Activated T-helper 1 cell treated with Interleukin-2 at 50 U/mL for 16 hours (primary cell): Measurements from ENCODE around the gene PRKN.
"Not testable (repeated sequence)": the region's sequence is repeated elsewhere in the genome, so short reads cannot be mapped to it uniquely, and the experiment has no call there.

ENCODE experiments used
- DNase-seq: peaks from one replicate; pipeline ENCODE4 v3.0.0-alpha.2; 2020; ENCODE audit warnings: low read depth

Gene PRKN

DNA sequence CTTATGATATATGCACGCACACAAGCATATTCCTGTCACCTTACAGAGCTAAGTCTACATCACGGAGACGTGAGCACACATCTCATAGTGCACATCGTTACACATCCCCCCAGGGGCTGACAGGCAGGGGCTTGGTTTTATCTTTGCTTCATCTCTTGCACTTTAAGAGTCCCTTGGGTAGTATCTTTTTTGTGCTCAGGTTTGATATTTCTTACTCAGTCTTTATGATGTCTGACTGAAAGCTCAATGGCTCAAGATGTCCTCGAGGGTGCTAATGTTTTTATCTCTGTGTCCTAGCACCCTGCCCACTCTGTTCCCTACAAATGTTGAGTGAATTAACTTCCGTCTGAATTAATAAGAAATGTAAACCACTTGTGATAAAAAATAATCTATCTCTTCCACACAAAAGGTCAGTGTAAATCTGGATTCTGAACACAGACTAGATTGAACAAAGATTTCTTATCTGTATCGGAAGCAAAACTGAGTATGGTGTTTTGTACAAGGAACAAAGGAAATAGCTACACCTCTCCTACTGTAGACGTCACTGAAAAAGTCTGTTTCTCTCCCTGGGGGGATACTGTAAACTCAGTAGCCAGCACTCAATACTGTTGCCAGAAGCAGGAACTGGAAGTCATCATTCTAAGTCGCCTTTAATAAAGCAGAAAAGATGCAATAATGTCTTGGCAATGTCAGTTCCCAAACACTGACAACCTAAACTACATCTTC, 195.1 kb downstream of the PRKN start:
- no peak for DNase-seq

DNA sequence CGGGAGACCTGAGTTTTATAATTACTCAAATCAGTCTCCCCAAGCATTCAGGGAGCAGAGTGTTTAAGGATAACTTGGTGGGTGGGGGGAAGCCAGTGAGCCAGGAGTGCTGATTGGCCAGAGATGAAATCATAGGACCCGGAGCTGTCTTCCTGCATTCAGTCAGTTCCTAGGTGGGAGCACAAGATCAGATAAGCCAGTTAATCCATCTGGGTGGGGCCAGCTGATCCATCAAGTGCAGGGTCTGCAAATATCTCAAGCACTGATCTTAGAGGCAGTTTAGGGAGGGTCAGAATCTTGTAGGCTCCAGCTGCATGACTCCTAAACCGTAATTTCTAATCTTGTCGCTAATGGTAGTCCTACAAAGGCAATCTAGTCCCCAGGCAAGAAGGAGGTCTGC, 196.2 kb downstream of the PRKN start:
- DNase-seq: not testable (repeated sequence)

DNA sequence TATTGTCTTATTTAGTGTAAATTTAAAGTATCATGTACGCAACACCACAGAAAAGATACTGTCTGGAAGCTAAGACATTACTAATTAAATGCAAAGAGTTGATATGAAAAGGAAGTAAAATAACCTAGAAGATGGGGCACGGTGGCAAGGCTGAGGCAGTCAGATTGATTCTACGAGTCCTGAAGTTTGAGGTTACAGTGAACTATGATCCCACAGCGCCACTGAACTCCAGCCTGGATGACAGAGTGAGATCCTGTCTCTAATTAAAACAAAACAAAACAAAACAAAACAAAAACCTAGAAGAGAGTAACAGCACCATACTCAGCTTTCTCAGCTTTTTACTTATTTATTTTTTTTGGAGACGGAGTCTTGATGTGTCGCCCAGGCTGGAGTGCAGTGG, 199.0 kb downstream of the PRKN start:
- no peak for DNase-seq

DNA sequence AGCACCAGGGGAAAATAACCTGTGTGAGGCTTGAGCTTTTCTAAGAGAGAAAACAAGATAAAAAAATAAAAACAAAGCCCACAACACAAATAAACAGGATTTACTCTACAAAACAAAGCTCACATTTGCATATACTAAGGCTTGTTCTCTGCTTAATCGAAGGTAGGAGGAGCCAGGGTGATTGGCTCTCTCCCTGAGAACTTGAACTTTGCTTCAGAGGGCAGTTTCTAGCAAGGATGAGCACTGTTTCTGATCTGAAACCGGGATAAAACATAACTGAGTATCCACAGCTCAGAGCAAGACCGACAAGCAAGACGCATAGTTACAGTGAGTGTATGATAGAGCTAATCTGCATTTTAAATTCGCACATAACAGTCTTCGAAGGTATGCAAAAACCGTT, 200.6 kb downstream of the PRKN start:
- DNase-seq: no peak

DNA sequence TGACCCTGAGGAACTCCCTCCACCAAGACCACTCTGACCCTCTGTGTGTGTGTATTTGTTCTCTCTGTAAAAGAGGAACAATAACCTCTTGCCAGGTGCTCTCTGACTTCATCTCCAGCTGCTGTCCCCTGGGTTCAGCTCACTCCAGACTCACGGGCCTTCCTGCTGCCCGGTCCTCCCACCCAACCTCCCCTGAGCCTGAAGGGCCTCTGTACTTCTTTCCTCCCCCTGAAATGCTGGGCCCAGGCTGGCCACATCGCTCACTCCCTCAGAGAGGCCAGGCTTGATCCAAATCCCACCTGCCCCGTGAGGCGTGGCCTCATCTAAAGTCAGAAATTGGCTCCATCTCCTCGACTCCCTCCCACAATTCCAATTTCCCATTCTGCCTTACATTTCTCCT, 202.4 kb downstream of the PRKN start:
- no peak for DNase-seq

DNA sequence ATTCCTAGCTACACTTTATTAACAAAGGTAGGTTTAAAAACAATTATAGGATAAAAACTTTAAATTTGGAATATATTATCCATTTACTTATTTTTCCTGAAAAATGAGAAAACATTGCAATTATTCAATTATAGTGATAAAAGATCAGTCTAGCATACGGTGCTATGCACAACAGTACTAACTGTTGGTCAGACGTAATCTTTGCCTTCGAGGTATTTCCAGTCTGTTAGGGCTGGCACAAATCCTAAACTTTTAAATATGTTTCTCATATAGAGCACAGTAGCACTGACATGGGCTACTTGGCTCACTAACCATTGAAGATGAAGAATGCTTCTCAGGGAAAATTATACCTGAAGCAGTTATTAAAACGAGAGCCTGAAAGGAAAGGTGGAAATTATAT, 214.8 kb downstream of the PRKN start:
- no peak for DNase-seq

DNA sequence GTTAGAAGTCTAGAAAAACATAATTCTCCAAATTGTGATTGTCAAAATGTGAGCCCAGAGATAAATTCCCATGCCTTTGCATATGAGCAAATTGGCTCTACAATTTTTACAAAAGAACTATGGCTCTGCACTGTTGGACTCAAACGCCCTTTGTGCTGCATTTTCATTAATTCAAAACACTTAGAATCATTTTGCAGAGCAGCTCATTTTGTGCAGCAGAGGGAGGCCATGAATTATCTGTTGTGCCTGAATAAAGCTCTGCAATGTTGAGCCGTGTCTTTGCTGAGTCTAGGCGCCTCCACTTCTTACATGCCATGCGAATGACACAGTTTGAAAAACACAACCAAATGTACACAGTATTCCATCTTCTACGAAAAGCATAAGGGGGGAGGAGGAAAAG, 230.2 kb downstream of the PRKN start:
- DNase-seq: no peak

DNA sequence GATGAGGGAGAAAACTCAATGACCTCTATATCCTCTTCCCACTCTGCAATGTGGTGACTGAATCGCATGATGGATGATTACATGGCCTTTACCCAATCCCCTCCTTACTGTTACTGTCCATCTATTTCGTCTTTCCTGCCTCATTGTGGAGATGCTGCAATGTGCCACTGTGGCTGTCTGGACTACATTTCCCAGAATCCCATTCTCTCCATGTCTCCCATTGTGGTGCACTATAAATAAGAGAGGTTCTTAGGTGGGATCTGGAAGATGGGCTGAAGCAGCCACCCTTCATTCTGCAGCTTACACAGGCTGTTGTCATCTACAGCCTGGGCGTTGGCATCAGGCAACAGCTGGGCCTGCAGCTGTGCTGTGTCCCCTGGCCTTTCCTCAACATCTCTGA, 233.6 kb downstream of the PRKN start:
- DNase-seq: no peak

DNA sequence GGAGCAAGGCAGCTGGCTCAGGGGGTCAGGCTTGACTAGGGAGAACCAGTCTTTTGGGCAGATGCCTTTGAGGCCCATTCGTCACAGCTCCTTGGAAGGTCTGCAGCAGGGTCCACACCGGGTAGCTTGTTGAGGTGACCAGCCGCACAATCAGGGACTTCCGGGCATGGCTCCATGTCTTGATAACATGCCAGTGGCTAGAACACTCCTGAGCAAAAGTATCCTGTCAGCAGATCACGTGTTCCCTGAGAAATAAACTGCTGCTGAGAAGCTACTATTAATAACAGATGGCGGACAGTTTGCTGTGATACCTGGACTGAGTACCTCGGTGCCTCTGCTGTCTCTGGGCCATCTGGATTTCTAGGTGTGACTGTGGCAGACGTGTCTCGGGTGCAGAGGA, 235.9 kb downstream of the PRKN start:
- no peak for DNase-seq

DNA sequence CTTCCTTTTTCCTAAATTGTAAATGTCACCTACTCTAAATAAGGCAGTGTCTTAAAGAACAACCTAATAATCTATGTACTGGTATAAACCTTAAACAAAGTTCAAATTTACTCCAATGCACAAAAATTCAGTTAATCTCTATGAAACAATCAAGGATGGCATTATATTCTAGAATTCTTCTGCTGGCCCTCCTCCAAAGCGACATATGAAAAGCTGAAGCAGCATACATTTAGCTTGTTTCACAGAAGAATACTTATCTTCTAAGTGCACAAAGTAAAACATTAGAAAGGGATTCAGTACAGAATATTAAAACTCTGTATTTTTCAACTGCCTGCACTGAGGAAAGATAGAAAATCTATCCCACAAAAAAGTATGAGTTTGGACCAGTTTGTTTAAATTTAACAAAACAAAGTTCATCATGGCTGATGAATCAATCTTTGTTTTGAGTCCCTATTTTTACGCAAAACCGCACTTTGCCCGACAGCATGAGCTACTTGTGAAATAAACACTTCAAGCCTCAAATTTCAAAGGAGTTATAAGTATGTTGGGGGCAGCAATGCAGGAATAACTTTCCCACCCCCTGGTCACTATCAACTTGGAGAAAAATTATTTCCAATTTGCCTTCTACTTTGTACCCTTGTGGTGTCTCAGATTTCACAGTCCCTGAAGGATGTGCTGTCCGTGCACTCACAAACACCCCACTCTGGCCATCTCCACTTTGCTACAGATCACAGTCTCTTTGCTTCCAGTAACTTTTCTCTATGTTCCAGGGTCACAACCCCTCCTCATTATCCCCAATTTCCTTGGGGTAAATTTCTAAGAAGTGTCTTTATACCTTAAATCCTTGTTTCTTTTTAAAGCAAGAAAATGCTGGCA, 238.2 kb downstream of the PRKN start:
- no peak for DNase-seq

DNA sequence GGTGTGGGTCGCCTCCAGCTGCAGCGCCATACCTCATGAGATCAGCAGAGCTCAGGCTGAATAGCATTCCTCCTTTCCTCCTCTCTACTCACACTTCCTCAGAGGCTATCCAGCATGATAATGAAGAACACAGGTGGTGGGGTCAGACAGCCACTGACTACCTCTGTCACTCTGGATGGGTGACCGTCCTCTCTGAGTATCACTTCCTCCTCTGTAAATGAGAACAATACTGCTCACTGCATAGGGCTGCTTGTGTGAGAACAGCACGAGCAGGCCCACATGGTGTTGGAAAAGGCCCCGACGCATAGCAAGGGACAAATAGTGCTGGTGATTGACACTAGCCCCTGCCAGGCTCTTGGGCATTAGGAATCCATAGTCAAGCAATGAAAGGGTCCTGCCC, 239.1 kb downstream of the PRKN start:
- DNase-seq: no peak

DNA sequence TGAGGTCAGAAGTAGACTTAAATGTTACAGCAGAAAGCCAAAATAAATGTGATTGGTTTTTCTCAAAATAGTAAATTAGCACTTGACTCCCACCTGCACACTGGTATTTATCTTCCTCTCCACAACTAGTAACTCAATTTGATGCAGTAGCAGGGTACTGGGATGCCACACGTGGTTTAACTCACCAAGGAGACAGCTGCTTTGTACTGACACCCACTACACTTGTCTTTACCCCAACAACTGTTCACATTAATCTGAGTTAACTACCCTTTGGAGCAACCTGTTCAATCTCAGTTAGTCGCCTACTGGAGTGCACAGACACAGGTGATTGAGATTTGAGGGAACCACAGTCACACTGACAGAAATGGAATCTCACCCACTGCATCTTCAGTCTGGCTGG, 242.1 kb downstream of the PRKN start:
- no peak for DNase-seq

DNA sequence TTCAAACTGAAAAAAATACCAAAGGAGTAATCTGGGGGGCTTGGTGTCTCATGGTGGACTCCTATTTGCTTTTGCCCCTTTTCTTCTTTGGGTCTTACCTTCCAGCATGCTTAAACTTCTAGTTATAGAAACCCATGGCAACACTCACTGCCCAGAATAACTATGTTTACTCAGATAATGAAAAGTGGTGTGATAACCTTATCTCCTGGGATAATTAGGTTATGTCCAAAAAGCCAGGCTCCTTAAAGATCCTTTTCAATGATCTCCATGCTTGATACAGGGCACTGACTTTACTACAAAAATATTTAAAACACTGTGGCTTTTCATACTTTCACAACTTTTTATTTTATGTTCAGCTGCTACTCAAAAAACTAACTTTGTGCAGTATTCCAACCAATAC, 245.6 kb downstream of the PRKN start:
- no peak for DNase-seq

DNA sequence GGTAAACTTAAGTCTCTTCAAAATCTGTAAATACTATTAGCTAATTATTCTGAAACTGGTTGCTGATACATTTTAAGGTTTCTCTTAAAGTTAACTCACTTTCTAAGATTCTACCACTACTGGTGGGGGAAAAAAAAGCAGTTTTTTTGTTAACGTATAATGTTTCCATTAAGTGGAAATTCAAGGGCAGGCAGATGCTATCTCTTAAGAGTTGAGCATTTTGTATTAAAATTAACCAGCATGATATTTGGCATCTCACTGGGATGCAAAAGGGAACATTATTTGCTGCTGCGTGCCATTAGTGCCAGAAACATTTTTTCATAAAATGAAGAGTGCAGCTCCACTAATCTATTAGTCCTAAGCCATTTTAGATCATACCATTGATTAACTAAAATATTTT, 246.2 kb downstream of the PRKN start:
- no peak for DNase-seq

DNA sequence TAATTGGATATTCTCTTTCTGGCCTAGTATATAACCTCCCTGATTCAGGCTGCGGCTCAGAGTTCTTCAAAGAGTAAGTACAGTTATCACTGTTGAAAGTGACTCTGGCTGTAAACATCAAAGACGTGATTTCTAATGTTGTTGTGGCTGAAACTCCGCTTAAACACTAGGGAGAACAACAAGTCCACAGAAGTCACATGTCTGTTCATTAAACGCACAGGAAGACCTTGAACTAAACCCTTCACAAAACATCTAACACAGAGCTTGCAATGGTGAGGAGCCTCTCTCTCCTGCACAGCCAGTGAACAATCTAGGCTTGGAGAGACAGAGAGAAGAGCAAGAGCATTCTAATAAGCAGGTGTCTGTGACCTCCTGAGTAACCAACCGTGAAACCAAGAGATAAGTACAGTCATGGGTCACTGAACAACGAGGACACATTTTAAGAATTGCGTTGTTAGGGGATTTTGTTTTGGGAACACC, 249.3 kb downstream of the PRKN start:
- no peak for DNase-seq

DNA sequence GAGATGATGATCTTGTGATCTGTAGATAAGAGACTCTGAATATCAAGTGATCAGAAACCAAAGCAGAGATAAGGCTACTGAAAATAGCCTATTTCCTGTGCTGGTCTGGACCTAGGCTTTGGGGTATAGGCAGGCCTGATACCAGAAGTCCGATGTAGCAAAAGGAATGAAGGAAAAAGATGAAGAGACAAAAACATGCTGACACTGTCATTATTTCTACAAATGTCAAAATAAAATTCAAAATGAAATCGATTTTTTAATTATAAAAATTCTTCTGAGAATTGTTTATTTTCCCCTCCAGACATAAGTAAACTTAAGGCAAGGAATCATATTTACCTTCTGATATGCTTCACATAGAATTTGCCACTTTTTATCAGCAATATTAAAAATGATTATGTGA, 252.8 kb downstream of the PRKN start:
- DNase-seq: no peak

DNA sequence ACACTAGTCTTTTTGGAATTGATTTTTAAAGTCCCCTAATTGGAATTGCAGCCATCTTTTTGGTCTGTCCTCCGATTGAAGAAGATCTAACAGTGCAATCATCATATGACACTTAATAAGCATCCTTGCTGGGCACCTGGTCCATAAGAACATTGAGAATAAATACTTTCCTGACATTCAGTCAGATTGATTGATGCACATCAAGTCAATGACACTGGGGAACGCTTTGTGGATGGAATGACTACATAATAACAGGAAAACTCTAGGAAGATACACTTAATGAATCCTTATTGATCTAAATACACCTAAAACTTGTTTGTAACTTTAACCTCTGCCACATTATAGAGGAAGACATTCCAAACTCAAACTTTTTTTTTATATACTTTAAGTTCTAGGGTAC, 255.7 kb downstream of the PRKN start:
- DNase-seq: no peak

DNA sequence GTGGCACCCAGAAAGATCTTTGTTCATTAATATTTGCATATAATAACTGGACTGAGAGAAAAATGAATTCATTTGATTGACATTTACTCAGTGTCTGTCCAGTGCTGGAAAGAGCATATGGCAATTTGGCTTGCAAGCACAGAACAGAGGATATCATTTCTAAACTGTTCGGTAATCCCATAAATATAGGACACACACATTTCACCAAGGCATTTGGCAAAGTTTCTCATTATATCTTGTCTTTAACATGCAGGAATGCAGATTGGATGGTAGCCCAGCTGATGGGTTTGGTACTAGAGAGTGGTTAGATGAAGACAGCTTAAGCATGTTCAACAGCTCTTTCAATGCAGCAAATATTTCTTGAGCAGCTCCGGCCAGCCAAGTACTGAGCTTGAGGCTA, 259.2 kb downstream of the PRKN start:
- no peak for DNase-seq

DNA sequence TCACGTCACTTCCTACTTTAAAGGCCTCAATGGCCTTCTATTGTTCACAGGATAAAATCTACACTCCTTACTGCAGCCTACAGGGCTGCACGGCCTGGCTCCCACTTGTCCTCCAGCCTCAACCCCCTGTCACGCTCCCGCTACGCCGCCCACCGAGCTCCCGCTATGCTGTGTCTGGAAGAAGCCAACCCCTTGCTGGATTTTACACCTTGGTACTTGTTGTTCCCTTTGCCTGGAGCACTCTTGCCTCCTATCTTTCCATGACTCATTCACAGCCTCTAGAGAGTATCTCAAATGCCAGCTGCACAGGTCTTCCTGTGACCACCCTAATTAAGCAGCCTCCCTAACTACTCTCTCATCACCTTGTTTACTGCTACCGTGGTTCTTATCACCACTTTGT, 259.9 kb downstream of the PRKN start:
- no peak for DNase-seq

DNA sequence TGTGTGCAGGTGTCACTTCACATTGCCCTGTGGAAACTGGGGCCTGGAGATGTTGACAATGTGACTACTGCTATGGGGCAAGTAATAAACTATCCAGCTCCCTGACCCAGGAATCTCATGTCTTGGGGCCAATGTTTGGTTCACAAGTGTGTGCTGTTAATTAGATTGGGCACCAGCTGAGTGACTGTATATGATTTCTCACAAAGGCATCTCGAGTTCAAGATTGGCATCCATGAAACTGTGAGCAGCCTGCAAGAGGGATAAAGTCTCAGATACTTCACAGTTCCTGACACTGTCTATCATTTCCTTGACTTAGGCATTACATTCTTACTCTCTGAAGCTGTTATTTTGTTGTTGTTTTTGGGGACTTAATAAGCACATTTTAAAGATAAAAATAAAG, 264.0 kb downstream of the PRKN start:
- no peak for DNase-seq

DNA sequence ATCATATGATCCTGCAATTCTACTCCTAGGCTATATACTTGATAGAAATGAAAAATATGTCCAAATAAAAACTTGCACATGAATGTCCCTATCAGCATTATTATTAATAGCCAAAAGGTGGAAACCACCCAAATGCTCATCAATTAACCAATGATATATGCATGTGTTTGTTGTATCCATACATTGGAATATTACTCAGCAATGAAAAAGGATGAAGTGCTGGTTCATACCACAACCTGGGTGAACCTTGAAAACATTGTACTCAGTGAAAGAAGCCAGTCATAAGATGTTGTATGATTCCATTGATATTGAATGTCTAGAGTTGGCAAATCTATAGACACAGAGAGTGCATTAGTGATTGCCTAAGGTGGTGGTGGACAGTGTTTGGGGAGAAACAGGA, 267.6 kb downstream of the PRKN start:
- no peak for DNase-seq

DNA sequence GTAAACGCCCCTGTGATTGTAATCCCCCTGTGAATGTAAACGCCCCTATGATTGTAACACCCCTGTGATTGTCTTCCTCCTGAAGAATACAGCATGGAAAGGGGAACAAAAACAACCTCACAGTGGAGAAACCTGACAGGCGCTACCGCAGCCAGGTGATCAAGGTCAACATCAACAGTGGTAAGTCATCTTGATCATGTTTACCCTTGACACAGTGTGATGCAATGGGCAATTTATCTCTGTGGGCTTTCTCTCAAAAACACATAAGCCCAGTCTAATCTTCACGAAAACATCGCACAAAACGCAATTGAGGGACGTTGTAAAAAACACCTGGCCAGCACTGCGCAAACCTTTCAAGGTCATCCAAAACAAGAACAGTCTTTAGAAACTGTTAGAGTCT, 277.2 kb downstream of the PRKN start:
- no peak for DNase-seq

DNA sequence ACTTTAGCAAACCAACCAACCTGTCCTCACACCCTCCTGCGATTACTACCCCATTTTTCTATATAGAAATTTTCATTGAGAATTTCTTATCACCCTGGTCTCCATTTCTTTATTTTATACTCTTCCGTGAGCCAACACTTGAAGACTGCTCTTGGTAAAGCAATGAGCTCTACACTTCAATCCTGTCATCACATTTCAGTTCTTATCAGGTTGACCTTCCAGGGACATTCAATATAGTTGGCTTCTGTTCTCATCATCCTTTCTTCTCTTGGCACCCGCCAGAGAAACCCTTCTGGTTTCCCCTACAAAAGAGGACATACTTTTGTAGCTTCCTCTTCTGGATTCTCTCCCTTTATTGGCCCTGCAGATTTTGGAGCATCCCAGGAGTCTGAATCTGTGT, 279.3 kb downstream of the PRKN start:
- DNase-seq: no peak

DNA sequence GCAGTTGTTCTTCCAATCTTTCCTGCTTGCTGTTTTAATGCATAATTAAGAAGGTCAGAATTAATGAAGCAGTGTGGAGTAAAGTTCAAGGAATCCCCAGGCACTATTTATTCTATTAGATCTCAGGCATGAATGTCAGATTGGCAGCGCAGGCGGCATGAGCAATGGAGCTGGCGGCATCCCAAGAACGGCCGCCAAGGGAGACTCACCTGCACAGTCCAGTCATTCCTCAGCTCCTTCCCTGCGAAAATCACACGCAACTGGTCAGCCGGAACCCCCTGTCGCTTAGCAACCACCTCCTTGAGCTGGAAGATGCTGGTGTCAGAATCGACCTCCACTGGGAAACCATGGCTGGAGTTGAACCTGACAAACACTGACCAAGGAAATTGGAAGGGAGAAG, 284.5 kb downstream of the PRKN start:
- DNase-seq: no peak
